Tibial nerve (tissue), 4 donors: Measurements from ENCODE around the gene CYP2A13. TPM values are rescaled to one million over a fixed set of nuclear protein-coding genes. Genes with fewer than 3 reads are reported as not detected.
A peak's percentile ranks its signal among the peaks of the same experiment; 100 is the strongest.
"Not testable (repeated sequence)": the region's sequence is repeated elsewhere in the genome, so short reads cannot be mapped to it uniquely, and the experiment has no call there.

Source experiments
- DNase-seq, 2 donors: peaks; one replicate each; pipeline ENCODE4 v3.0.0-alpha.2; 2019; ENCODE audit warnings: low spot score in 2 of 2
- H3K27ac ChIP-seq, 4 donors: fragments of 200-600 bp; sonication (generic) in 3 of 4; one replicate each; pipeline ENCODE4 v1.5.1; 2017 to 2019; ENCODE audit warnings: mild to moderate bottlenecking in 1 of 4
- H3K27me3 ChIP-seq, 2 donors: fragments of 200-600 bp; sonication (generic) in 1 of 2; one replicate each; pipeline versions ENCODE4 v1.5.1 to v1.6.0; 2017 to 2019
- H3K36me3 ChIP-seq, 3 donors: fragments of 200-600 bp; sonication (generic); one replicate each; pipeline ENCODE4 v1.5.1; 2018 to 2019
- H3K4me1 ChIP-seq, 4 donors: fragments of 200-600 bp; sonication (generic) in 3 of 4; one replicate each; pipeline ENCODE4 v1.5.1; 2017 to 2019
- H3K4me3 ChIP-seq, 4 donors: fragments of 200-600 bp; sonication (generic) in 3 of 4; one replicate each; pipeline ENCODE4 v1.5.1; 2017 to 2019; ENCODE audit warnings: mild to moderate bottlenecking in 1 of 4, moderate library complexity in 1 of 4
- H3K9me3 ChIP-seq, 4 donors: fragments of 200-600 bp; sonication (generic) in 3 of 4; one replicate each; pipeline ENCODE4 v1.5.1; 2017 to 2019
- CTCF ChIP-seq, 5 experiments: fragments of 200-600 bp in 3 of 5; fragments of 450-650 bp in 2 of 5; sonication (generic) in 3 of 5; IDR thresholded peaks; one replicate each; pipeline ENCODE4 v1.5.1; 2016 to 2019; ENCODE audit warnings: antibody characterized with exemption in 5 of 5, mild to moderate bottlenecking in 3 of 5, moderate library complexity in 2 of 5
- EP300 ChIP-seq, 2 donors: sonication (generic); formaldehyde crosslinking; IDR thresholded peaks; one replicate each; pipeline ENCODE4 v1.6.1; 2017; ENCODE audit warnings: antibody characterized with exemption in 2 of 2, mild to moderate bottlenecking in 1 of 2
- POLR2A ChIP-seq, 2 donors: fragments of 450-650 bp; IDR thresholded peaks; one replicate each; pipeline ENCODE4 v1.6.1; 2017; ENCODE audit warnings: antibody characterized with exemption in 2 of 2, mild to moderate bottlenecking in 2 of 2, moderate library complexity in 2 of 2
- WGBS, 2 donors: methylation state at CpG; one replicate each; pipeline ENCODE4 v1.1.5; 2018; 5-methylcytosine and 5-hydroxymethylcytosine counted together
- total RNA-seq, 4 donors: library from RNA; depleted of rRNA; stranded (reverse); fragments of >200 nt; gene quantifications; one replicate each; pipeline ENCODE4 v1.1.0, GENCODE V29; 2016

The CYP2A13 gene
- total RNA-seq, 4 donors from 2014 or later: not detected

GRCh38 chr19:41131186-41131585 is 42.9 kb downstream of the CYP2A13 start:
- TF ChIP-seq POLR2A (IDR thresholded peaks at IDR 0.05): no peak
- TF ChIP-seq CTCF (IDR thresholded peaks at IDR 0.05): no peak
- no peak for TF ChIP-seq EP300 (IDR thresholded peaks at IDR 0.05)
- WGBS, 2 donors: 72 to 73% methylated on average over 5 of the region's 5 CpGs
- H3K4me1 ChIP-seq: peaks cover 0 to 11% (median 1%) of the 10 kb centered on the region in 4 donors

DNA sequence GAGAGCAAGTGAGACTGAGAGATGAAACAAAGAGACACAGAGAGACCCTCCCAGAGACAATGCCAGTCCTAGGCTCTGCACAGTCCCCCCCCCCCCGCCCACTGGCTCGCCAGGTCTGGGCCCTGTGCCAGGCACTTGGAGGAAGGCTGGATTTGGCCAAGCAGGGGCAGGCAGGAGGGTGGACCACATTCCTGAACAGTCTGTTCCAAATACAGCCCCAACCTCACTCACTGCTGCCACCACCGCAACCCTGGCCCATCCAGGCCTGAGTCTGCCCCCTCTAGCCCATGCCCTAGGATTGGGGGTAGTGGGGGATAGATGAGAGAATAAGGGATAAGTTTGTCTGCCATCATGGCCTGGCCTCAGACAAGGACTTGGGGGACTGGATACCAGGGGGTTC is 45.0 kb downstream of the CYP2A13 start:
- no peaks in the 10 kb centered on the region for H3K36me3 ChIP-seq
- no peak overlapping the region for H3K4me3 ChIP-seq
- no peak overlapping the region for H3K27ac ChIP-seq
- TF ChIP-seq EP300 (IDR thresholded peaks at IDR 0.05) (no peak), CTCF (IDR thresholded peaks at IDR 0.05) (no peak), POLR2A (IDR thresholded peaks at IDR 0.05) (no peak)
- H3K4me1 ChIP-seq: peaks cover 0 to 8% (median 0%) of the 10 kb centered on the region in 4 donors
- WGBS, 2 donors: 21 to 24% methylated on average over 3 of the region's 3 CpGs
- peaks cover 0 to 6% of the 10 kb centered on the region in 2 donors for H3K27me3 ChIP-seq
- no peaks in the 10 kb centered on the region for H3K9me3 ChIP-seq
- DNase-seq: no peak

More at GRCh38 chr19:41131186-41131585, 42.9 kb downstream of the CYP2A13 start:
- Histone ChIP-seq H3K36me3 (no peaks in the 10 kb centered on the region), H3K9me3 (no peaks in the 10 kb centered on the region), H3K27me3 (peaks cover 0 to 6% of the 10 kb centered on the region in 2 donors), H3K27ac (no peak overlapping the region), H3K4me3 (no peak overlapping the region)
- DNase-seq: no peak

- Histone ChIP-seq H3K36me3 (no peaks in the 10 kb centered on the region), H3K27ac (no peak overlapping the region), H3K4me1 (peaks cover 0 to 5% (median 0%) of the 10 kb centered on the region in 4 donors), H3K27me3 (peaks cover 0 to 6% of the 10 kb centered on the region in 2 donors), H3K9me3 (no peaks in the 10 kb centered on the region), H3K4me3 (no peak overlapping the region)
- 64 to 82% methylated on average over 9 to 20 of the region's 20 CpGs for WGBS, 2 donors
- TF ChIP-seq EP300 (IDR thresholded peaks at IDR 0.05) (no peak), CTCF (IDR thresholded peaks at IDR 0.05) (no peak), POLR2A (IDR thresholded peaks at IDR 0.05) (no peak)
- DNase-seq: no peak
Measured at GRCh38 chr19:41134616-41135015, 46.4 kb downstream of the CYP2A13 start.

DNA sequence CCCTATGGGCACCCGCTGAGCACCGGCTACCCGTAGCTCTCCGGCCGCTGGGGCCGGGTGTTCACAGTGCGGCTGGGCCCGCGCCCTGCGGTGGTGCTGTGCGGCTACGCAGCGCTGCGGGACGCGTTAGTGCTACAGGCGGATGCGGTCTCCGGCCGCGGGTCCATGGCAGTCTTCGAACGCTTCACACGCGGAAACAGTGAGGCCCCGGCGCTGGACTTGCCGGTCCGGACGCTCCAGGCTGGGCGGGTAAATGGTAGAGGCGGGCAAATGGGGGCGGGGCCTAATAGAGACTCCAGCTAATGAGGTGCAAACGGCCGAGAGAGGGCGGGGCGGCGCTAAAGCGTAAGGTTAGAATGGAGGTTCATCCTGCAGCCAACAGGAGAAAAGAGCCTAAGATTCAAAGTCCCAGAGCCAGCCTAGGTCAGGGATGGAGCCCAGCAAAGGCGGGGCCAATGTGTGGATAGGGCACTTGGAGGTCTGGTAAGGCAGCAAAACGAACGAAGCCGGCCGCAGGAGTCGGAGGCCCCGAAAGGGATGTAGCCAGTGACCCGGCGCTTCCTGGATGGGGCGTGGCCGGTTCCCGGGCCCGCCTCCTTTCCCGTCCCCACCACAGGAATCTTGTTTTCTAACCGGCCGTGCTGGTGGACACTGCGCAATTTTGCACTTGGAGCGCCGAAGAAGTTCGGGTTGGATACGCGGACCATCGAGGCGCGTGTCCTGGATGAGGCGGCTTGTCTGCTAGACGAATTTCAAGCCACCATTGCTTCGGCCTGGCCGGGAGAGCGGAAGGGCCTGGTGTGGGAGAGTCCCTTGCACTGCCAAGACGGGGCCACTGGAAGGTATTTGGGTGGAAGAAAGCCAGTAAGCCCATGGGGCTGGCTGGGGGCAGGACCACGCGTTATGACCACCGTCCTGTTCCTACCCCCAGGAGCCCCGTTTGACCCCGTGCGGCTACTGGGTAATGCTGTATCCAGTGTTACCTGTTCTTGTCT is 47.4 kb downstream of the CYP2A13 start:
- not testable (repeated sequence) for H3K4me1 ChIP-seq, H3K27me3 ChIP-seq, H3K36me3 ChIP-seq, H3K9me3 ChIP-seq
- Histone ChIP-seq H3K27ac (peak overlapping the region in 3 of 4 donors; percentile 43 to 63 (median 59)), H3K4me3 (peak overlapping the region; percentile 24 to 56 (median 28))
- WGBS, 2 donors: 13 to 15% methylated on average over 14 to 43 of the region's 76 CpGs
- peak in 1 of 2 donors; percentile 35 for DNase-seq

GRCh38 chr19:41136636-41137455 is 48.6 kb downstream of the CYP2A13 start:
- Histone ChIP-seq H3K27ac (no peak overlapping the region), H3K27me3 (peaks cover 0 to 6% of the 10 kb centered on the region in 2 donors), H3K4me3 (no peak overlapping the region), H3K36me3 (no peaks in the 10 kb centered on the region), H3K4me1 (peaks cover 0 to 5% (median 0%) of the 10 kb centered on the region in 4 donors), H3K9me3 (no peaks in the 10 kb centered on the region)
- no peak for TF ChIP-seq CTCF (IDR thresholded peaks at IDR 0.05)
- TF ChIP-seq EP300 (IDR thresholded peaks at IDR 0.05): no peak
- no peak for TF ChIP-seq POLR2A (IDR thresholded peaks at IDR 0.05)
- DNase-seq: no peak
- WGBS, 2 donors: 92 to 93% methylated on average over 24 to 31 of the region's 31 CpGs
